HFFc6 (cell line): ENCODE measurements around the gene PHKB. TPM values are rescaled to one million over a fixed set of nuclear protein-coding genes. Genes with fewer than 3 reads are reported as not detected.
"Not testable (repeated sequence)": the region's sequence is repeated elsewhere in the genome, so short reads cannot be mapped to it uniquely, and the experiment has no call there.

Experiments
- DNase-seq: peaks from one replicate; pipeline ENCODE4 v3.0.0-alpha.2; 2018
- H3K27ac Mint-ChIP-seq: 2 replicates; pipeline ENCODE4 v1.8.0; 2020; ENCODE audit warnings: mild to moderate bottlenecking, mixed read lengths
- H3K27me3 Mint-ChIP-seq: 2 replicates; pipeline ENCODE4 v1.8.0; 2021; ENCODE audit warnings: mild to moderate bottlenecking, moderate library complexity, mixed read lengths; ENCODE audit not compliant: insufficient read depth
- H3K36me3 Mint-ChIP-seq: 2 replicates; pipeline ENCODE4 v1.8.0; 2021; ENCODE audit warnings: low read depth, mixed read lengths
- H3K4me1 Mint-ChIP-seq: 2 replicates; pipeline ENCODE4 v1.8.0; 2020; ENCODE audit warnings: low read depth, mixed read lengths
- H3K4me3 Mint-ChIP-seq: 2 replicates; pipeline ENCODE4 v1.8.0; 2020; ENCODE audit warnings: mild to moderate bottlenecking, moderate library complexity, mixed read lengths
- H3K9me3 Mint-ChIP-seq: 2 replicates; pipeline ENCODE4 v1.8.0; 2020; ENCODE audit warnings: mild to moderate bottlenecking, mixed read lengths
- CTCF ChIP-seq: fragments of 200-600 bp; sonication (generic); IDR thresholded peaks from 2 replicates; pipeline ENCODE4 v1.5.0; 2021; ENCODE audit warnings: antibody characterized with exemption, mild to moderate bottlenecking
- total RNA-seq, 6 experiments: library from RNA; stranded (reverse); fragmentation: NEBNext Ultra II Directional; extraction: Animal tissue kit (Norgen Biotek cat#: 25700); gene quantifications; 2 replicates in 1 of 6; 3 replicates in 5 of 6; pipeline ENCODE4 v1.2.3, GENCODE V29; 2021

The PHKB gene
- total RNA-seq, 6 experiments from 2014 or later = 54.5 to 66.5 (median 62.6) TPM

- peaks cover 13% of the 10 kb centered on the region for H3K36me3 Mint-ChIP-seq
- no peak overlapping the region for H3K4me3 Mint-ChIP-seq
- no peaks in the 10 kb centered on the region for H3K4me1 Mint-ChIP-seq
- H3K27ac Mint-ChIP-seq = no peak overlapping the region
- DNase-seq = no peak
- no peaks in the 10 kb centered on the region for H3K27me3 Mint-ChIP-seq
- no peak for TF ChIP-seq CTCF
- no peaks in the 10 kb centered on the region for H3K9me3 Mint-ChIP-seq
Observed at GRCh38 chr16:47533744-47534292, 72.7 kb downstream of the PHKB start.

GRCh38 chr16:47538472-47538871, 77.3 kb downstream of the PHKB start:
- Mint-ChIP-seq H3K9me3 (peaks cover 31% of the 10 kb centered on the region), H3K27ac (no peak overlapping the region), H3K36me3 (peaks cover 53% of the 10 kb centered on the region), H3K4me3 (no peak overlapping the region), H3K27me3 (no peaks in the 10 kb centered on the region), H3K4me1 (no peaks in the 10 kb centered on the region)
- TF ChIP-seq CTCF = no peak
- no peak for DNase-seq

- not testable (repeated sequence) for DNase-seq, H3K4me1 Mint-ChIP-seq, H3K27me3 Mint-ChIP-seq, H3K27ac Mint-ChIP-seq, H3K4me3 Mint-ChIP-seq
- H3K36me3 Mint-ChIP-seq = peaks cover 68% of the 10 kb centered on the region
- H3K9me3 Mint-ChIP-seq = peaks cover 38% of the 10 kb centered on the region
Observed at GRCh38 chr16:47539707-47540670, 78.9 kb downstream of the PHKB start.

GRCh38 chr16:47541135-47541534, 80.0 kb downstream of the PHKB start:
- H3K27ac Mint-ChIP-seq, DNase-seq, H3K4me3 Mint-ChIP-seq, H3K4me1 Mint-ChIP-seq, H3K27me3 Mint-ChIP-seq: not testable (repeated sequence)
- peaks cover 44% of the 10 kb centered on the region for H3K9me3 Mint-ChIP-seq
- peaks cover 77% of the 10 kb centered on the region for H3K36me3 Mint-ChIP-seq

- H3K9me3 Mint-ChIP-seq = peaks cover 44% of the 10 kb centered on the region
- not testable (repeated sequence) for DNase-seq, H3K4me1 Mint-ChIP-seq, H3K27ac Mint-ChIP-seq, H3K4me3 Mint-ChIP-seq, H3K27me3 Mint-ChIP-seq
- peaks cover 73% of the 10 kb centered on the region for H3K36me3 Mint-ChIP-seq
Observed at GRCh38 chr16:47544255-47544654, 83.1 kb downstream of the PHKB start.

- not testable (repeated sequence) for H3K27ac Mint-ChIP-seq, H3K4me1 Mint-ChIP-seq, DNase-seq, H3K4me3 Mint-ChIP-seq, H3K27me3 Mint-ChIP-seq
- Mint-ChIP-seq H3K36me3 (peaks cover 58% of the 10 kb centered on the region), H3K9me3 (peaks cover 15% of the 10 kb centered on the region)
Observed at GRCh38 chr16:47551185-47551584, 90.1 kb downstream of the PHKB start.

GRCh38 chr16:47551767-47552166, 90.6 kb downstream of the PHKB start:
- H3K4me1 Mint-ChIP-seq, H3K27me3 Mint-ChIP-seq, DNase-seq, H3K4me3 Mint-ChIP-seq, H3K27ac Mint-ChIP-seq: not testable (repeated sequence)
- Mint-ChIP-seq H3K9me3 (peaks cover 15% of the 10 kb centered on the region), H3K36me3 (peaks cover 58% of the 10 kb centered on the region)

GRCh38 chr16:47553853-47554564, 92.9 kb downstream of the PHKB start:
- Mint-ChIP-seq H3K4me1 (no peaks in the 10 kb centered on the region), H3K36me3 (peaks cover 48% of the 10 kb centered on the region), H3K27ac (no peak overlapping the region), H3K27me3 (no peaks in the 10 kb centered on the region), H3K9me3 (peaks cover 15% of the 10 kb centered on the region), H3K4me3 (no peak overlapping the region)
- no peak for TF ChIP-seq CTCF
- DNase-seq = no peak

GRCh38 chr16:47554587-47554986, 93.5 kb downstream of the PHKB start:
- H3K4me3 Mint-ChIP-seq, DNase-seq, H3K27ac Mint-ChIP-seq, H3K27me3 Mint-ChIP-seq, H3K4me1 Mint-ChIP-seq: not testable (repeated sequence)
- Mint-ChIP-seq H3K9me3 (peaks cover 15% of the 10 kb centered on the region), H3K36me3 (peaks cover 42% of the 10 kb centered on the region)
